HCT116 (cell line): ENCODE results near the gene IFIT3. TPM values are rescaled to one million over a fixed set of nuclear protein-coding genes. Genes with fewer than 3 reads are reported as not detected.
"Not testable (repeated sequence)": the region's sequence is repeated elsewhere in the genome, so short reads cannot be mapped to it uniquely, and the experiment has no call there.

Source experiments
- ATAC-seq: fragments of 200-7000 bp; cut with Tn5 transposase; 2 replicates; pipeline ENCODE4 v1.9.1; 2020; ENCODE audit warnings: mild to moderate bottlenecking, moderate library complexity
- BruUV-seq: library from RNA; stranded (reverse); fragments of 400-500 nt; replicated peaks from 2 replicates; lab custom pipeline; 2021; lab: Mats Ljungman, UMichigan
- CTCF ChIA-PET: fragments of 300-600 bp; sonication (Branson Sonifier 250); formaldehyde crosslinking; loops from one replicate; lab custom pipeline; 2021; ENCODE audit warnings: antibody characterized with exemption; lab: Charles Lee
- POLR2A ChIA-PET: fragments of 300-600, 350-600 bp; sonication (Branson Sonifier 250); formaldehyde crosslinking; loops from one replicate; lab custom pipeline; 2021; ENCODE audit warnings: antibody characterized with exemption; lab: Charles Lee
- RAD21 ChIA-PET, 2 experiments: fragments of 300-600 bp; sonication (Branson Sonifier 250); formaldehyde crosslinking; loops; one replicate each; lab custom pipeline; 2023; ENCODE audit warnings: low total read pairs in 2 of 2; ENCODE audit not compliant: uncharacterized antibody in 2 of 2, unreplicated experiment in 2 of 2, low non-redundant PET in 1 of 2; lab: Charles Lee
- DNase-seq: peaks from one replicate; pipeline ENCODE4 v3.0.0-alpha.2; 2010; ENCODE audit warnings: low read depth, low spot score
- H2AFZ ChIP-seq: fragments of 200-600 bp; shearing (Covaris generic), sonication (generic); 2 replicates; pipeline ENCODE4 v1.6.1; 2017; ENCODE audit warnings: low read depth, mixed run types, mixed read lengths, antibody characterized with exemption, low read length; ENCODE audit not compliant: poor library complexity, severe bottlenecking
- H3K27ac ChIP-seq: 2 replicates; pipeline ENCODE4 v1.5.1; 2012; ENCODE audit warnings: low read depth, low read length
- H3K27me3 ChIP-seq: fragments of 200-600 bp; sonication (generic); 2 replicates; pipeline ENCODE4 v1.6.1; 2016; ENCODE audit warnings: mixed run types, low read length, mixed read lengths; ENCODE audit not compliant: insufficient read depth
- H3K36me3 ChIP-seq, 2 experiments: fragments of 200-500 bp in 1 of 2; fragments of 200-600 bp in 1 of 2; sonication (Bioruptor generic) in 1 of 2; sonication (generic) in 1 of 2; 2 replicates each; pipeline versions ENCODE4 v1.5.1 to v1.6.1; 2014 to 2016; ENCODE audit warnings: low read length in 2 of 2, inconsistent platforms in 1 of 2, mixed read lengths in 1 of 2, mixed run types in 1 of 2; ENCODE audit not compliant: insufficient read depth in 2 of 2, control insufficient read depth in 1 of 2
- H3K4me1 ChIP-seq, 2 experiments: fragments of 200-600 bp in 1 of 2; sonication (generic) in 1 of 2; 2 replicates each; pipeline versions ENCODE4 v1.5.1 to v1.6.1; 2012 to 2017; ENCODE audit warnings: low read length in 2 of 2, inconsistent platforms in 1 of 2, mild to moderate bottlenecking in 1 of 2, mixed read lengths in 1 of 2, mixed run types in 1 of 2, moderate library complexity in 1 of 2; ENCODE audit not compliant: insufficient read depth in 2 of 2, control insufficient read depth in 1 of 2
- H3K4me2 ChIP-seq: fragments of 200-600 bp; sonication (generic); 2 replicates; pipeline ENCODE4 v1.6.1; 2017; ENCODE audit warnings: mixed run types, low read length, mixed read lengths
- H3K4me3 ChIP-seq, 2 experiments: fragments of 200-600 bp in 1 of 2; sonication (generic) in 1 of 2; replicated peaks in 1 of 2; 2 replicates each; pipeline ENCODE4 v1.5.1; 2011 to 2016; ENCODE audit warnings: low read length in 2 of 2, control low read depth in 1 of 2, low read depth in 1 of 2, mild to moderate bottlenecking in 1 of 2, mixed read lengths in 1 of 2, mixed run types in 1 of 2
- H3K79me2 ChIP-seq: fragments of 200-600 bp; sonication (generic); 2 replicates; pipeline ENCODE4 v1.6.1; 2017; ENCODE audit warnings: mild to moderate bottlenecking, mixed run types, low read length, moderate library complexity, mixed read lengths; ENCODE audit not compliant: insufficient read depth
- H3K9ac ChIP-seq: fragments of 200-600 bp; sonication (generic); 2 replicates; pipeline ENCODE4 v1.6.1; 2016; ENCODE audit warnings: low read length, mixed read lengths
- H3K9me2 ChIP-seq: fragments of 200-600 bp; sonication (generic), shearing (Covaris generic); 2 replicates; pipeline ENCODE4 v1.6.1; 2017; ENCODE audit warnings: mixed run types, mild to moderate bottlenecking, moderate library complexity; ENCODE audit not compliant: insufficient read depth
- H3K9me3 ChIP-seq, 2 experiments: fragments of 200-500 bp in 1 of 2; fragments of 200-600 bp in 1 of 2; sonication (Bioruptor generic) in 1 of 2; sonication (generic) in 1 of 2; 2 replicates each; pipeline ENCODE4 v1.6.1; 2014 to 2017; ENCODE audit warnings: low read length in 2 of 2, mixed read lengths in 2 of 2, inconsistent platforms in 1 of 2, low read depth in 1 of 2, mild to moderate bottlenecking in 1 of 2, mixed run types in 1 of 2, moderate library complexity in 1 of 2; ENCODE audit not compliant: control insufficient read depth in 1 of 2, insufficient read depth in 1 of 2
- H4K20me1 ChIP-seq: fragments of 200-600 bp; sonication (generic), shearing (Covaris generic); 2 replicates; pipeline ENCODE4 v1.6.1; 2017; ENCODE audit warnings: mixed run types, mild to moderate bottlenecking, moderate library complexity; ENCODE audit not compliant: insufficient read depth
- ATF3 ChIP-seq: IDR thresholded peaks from 2 replicates; pipeline ENCODE4 v1.6.1; 2012
- CBX3 ChIP-seq: IDR thresholded peaks from 2 replicates; pipeline ENCODE4 v1.6.1; 2012; ENCODE audit warnings: low read depth
- ELF1 ChIP-seq: IDR thresholded peaks from 2 replicates; pipeline ENCODE4 v1.6.1; 2012; ENCODE audit warnings: low read depth, borderline replicate concordance
- RAD21 ChIP-seq: IDR thresholded peaks from 2 replicates; pipeline ENCODE4 v1.6.1; 2012; ENCODE audit warnings: low read depth, mild to moderate bottlenecking
- TCF7L2 ChIP-seq: IDR thresholded peaks from 2 replicates; pipeline ENCODE4 v1.7.0; 2011; ENCODE audit warnings: borderline replicate concordance, inconsistent platforms; ENCODE audit not compliant: insufficient read depth, insufficient read length; ENCODE audit errors: extremely low read depth
- ZBTB33 ChIP-seq: IDR thresholded peaks from 2 replicates; pipeline ENCODE4 v1.6.1; 2011; ENCODE audit warnings: mild to moderate bottlenecking, low read length, moderate library complexity; ENCODE audit not compliant: insufficient replicate concordance; ENCODE audit errors: extremely low read depth
- ZFX ChIP-seq: fragments of 450-650 bp; IDR thresholded peaks from 2 replicates; pipeline ENCODE4 v1.6.1; 2017
- intact Hi-C: fragments of 100-400 bp; cut with micrococcal nuclease; formaldehyde crosslinking; loops from 2 replicates; pipeline ENCODE4 v1.10.0; 2022
- total RNA-seq: library from RNA; stranded (reverse); gene quantifications from one replicate; pipeline ENCODE4 v1.2.1, GENCODE V29; 2021; ENCODE audit not compliant: unreplicated experiment
- TF ChIP-seq, protein P1 (sequence below): IDR thresholded peaks from 2 replicates; pipeline ENCODE4 v1.6.1; 2012

Gene IFIT3
- total RNA-seq, 1 experiment from 2014 or later: 1.1 TPM

GRCh38 chr10:89314676-89315075, 13.1 kb upstream of the IFIT3 start (continued):
- no peak for TF ChIP-seq TCF7L2
- TF ChIP-seq, protein P1, sequence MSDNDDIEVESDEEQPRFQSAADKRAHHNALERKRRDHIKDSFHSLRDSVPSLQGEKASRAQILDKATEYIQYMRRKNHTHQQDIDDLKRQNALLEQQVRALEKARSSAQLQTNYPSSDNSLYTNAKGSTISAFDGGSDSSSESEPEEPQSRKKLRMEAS: no peak
- TF ChIP-seq RAD21: no peak
- no peak for TF ChIP-seq ZBTB33
- no peak for TF ChIP-seq ELF1
- no peak for TF ChIP-seq ATF3
- no peak for TF ChIP-seq CBX3
- TF ChIP-seq ZFX: no peak

- RAD21 ChIA-PET: not testable (repeated sequence)
These were observed 9.8 kb upstream of the IFIT3 start for GRCh38 chr10:89318047-89318446.

DNA sequence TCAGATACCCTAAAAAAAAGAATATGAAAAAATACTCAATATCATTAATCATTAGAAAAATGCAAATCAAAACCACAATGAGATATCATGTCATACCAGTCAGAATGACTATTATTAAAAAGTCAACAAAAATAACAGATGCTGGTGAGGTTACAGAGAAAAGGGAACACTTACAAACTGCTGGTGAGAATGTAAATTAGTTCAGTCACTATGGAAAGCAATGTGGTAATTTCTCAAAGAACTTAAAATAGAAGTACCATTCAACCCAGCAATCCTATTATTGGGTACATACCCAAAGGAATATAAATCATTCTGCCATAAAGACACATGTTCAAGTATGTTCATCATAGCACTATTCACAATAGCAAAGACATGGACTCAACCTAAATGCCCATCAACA, 2.7 kb upstream of the IFIT3 start:
- ATAC-seq, POLR2A ChIA-PET, H2AFZ ChIP-seq, H3K4me2 ChIP-seq, H3K9ac ChIP-seq, H3K4me3 ChIP-seq, H3K36me3 ChIP-seq, BruUV-seq, intact Hi-C loops, H3K27me3 ChIP-seq, H3K79me2 ChIP-seq, RAD21 ChIA-PET, CTCF ChIA-PET, H4K20me1 ChIP-seq, H3K9me2 ChIP-seq, H3K27ac ChIP-seq, H3K9me3 ChIP-seq, DNase-seq: not testable (repeated sequence)
- H3K4me1 ChIP-seq: peaks cover 12 to 19% of the 10 kb centered on the region in 2 experiments; a peak in 3 of 4 replicates

More at GRCh38 chr10:89318047-89318446, 9.8 kb upstream of the IFIT3 start:
- H3K4me2 ChIP-seq, H3K9me2 ChIP-seq, DNase-seq, H3K9ac ChIP-seq, CTCF ChIA-PET, H3K79me2 ChIP-seq, H3K9me3 ChIP-seq, H3K27ac ChIP-seq, intact Hi-C loops, H2AFZ ChIP-seq, ATAC-seq, H3K4me3 ChIP-seq, H3K4me1 ChIP-seq, POLR2A ChIA-PET, H3K27me3 ChIP-seq, H4K20me1 ChIP-seq, H3K36me3 ChIP-seq, BruUV-seq: not testable (repeated sequence)

GRCh38 chr10:89325856-89326255, 1.9 kb upstream of the IFIT3 start:
- H2AFZ ChIP-seq, ATAC-seq, H3K36me3 ChIP-seq, H3K4me2 ChIP-seq, H3K27me3 ChIP-seq, H3K4me3 ChIP-seq, H3K9ac ChIP-seq, H3K9me2 ChIP-seq, H3K27ac ChIP-seq, BruUV-seq, H3K9me3 ChIP-seq, intact Hi-C loops, H3K79me2 ChIP-seq, H4K20me1 ChIP-seq, POLR2A ChIA-PET, CTCF ChIA-PET, DNase-seq, RAD21 ChIA-PET: not testable (repeated sequence)
- H3K4me1 ChIP-seq: peaks cover 12 to 19% of the 10 kb centered on the region in 2 experiments; a peak in 3 of 4 replicates
